GF-D8 (cell line): ENCODE data around the gene ZNF771.
"Not testable (repeated sequence)": the region's sequence is repeated elsewhere in the genome, so short reads cannot be mapped to it uniquely, and the experiment has no call there.

Source experiments
- DNase-seq: peaks from one replicate; lab custom pipeline; 2025; lab: John Stamatoyannopoulos, UW

The ZNF771 gene

DNA sequence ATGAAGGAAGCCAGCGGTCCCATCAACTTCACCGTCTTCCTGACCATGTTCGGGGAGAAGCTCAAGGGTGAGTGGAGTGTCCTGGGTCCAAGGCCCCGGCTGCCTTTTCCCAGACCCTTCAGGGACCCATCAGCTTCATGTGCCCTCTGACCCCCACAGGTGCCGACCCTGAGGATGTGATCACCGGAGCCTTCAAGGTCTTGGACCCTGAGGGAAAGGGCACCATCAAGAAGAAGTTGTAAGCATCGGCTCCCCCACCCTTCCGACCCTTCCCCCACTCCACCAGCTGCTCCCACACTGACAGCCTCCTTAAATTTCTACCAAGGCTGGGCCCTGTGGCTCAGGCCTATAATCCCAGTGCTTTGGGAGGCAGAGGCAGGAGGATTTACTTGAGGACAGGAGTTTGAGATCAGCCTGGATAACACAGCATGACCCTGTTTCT, 30.9 kb upstream of the ZNF771 start:
- DNase-seq = no peak

DNA sequence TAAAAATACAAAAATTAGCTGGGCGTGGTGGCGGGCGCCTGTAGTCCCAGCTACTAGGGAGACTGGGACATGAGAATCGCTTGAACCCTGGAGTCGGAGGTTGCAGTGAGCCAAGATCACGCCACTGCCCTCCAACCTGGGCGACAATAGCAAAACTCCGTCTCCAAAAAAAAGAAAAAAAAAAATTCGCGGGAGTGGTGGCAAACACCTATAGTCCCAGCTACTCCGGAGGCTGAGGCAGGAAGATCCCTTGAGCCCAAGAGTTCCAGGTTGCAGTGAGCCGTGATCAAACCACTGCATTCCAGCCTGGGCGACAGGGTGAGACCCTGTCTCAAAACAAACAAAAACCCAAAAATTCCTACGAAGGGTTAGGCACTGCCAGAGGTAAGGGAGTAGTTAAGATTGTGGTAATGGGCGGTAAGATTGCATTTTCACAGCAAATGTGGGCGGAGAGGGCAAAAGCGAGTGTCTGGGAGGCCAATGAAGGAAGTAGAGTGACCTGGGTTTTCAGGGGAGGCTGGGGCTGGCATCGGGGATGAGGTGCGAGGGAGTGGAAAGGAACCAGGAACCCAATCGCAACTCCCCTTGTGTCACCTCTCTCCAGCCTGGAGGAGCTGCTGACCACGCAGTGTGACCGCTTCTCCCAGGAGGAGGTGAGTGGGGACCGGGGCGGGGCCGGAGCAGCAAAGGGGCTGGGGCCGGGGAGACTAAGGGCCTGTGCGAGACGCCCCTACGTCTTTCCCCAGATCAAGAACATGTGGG, 30.2 kb upstream of the ZNF771 start:
- peak; percentile 73 for DNase-seq

DNA sequence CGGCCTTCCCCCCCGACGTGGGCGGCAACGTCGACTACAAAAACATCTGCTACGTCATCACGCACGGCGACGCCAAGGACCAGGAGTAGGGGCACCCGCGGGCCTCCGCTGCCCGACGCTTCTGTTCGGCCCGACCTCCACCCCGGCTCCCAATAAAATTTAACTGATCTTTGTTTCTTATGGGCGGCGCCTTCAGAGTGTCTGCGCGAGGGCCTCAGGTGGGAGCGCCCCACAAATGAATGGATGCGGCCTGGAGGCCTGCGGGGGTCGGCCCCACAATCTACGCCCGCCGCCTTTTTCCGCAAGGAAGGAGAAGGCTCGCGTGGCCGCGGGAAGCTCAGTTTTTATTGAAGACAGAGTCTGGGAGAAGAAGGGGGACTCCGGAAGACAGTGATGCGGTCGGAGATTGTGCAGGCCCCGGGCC, 29.6 kb upstream of the ZNF771 start:
- DNase-seq = peak; percentile 85

DNA sequence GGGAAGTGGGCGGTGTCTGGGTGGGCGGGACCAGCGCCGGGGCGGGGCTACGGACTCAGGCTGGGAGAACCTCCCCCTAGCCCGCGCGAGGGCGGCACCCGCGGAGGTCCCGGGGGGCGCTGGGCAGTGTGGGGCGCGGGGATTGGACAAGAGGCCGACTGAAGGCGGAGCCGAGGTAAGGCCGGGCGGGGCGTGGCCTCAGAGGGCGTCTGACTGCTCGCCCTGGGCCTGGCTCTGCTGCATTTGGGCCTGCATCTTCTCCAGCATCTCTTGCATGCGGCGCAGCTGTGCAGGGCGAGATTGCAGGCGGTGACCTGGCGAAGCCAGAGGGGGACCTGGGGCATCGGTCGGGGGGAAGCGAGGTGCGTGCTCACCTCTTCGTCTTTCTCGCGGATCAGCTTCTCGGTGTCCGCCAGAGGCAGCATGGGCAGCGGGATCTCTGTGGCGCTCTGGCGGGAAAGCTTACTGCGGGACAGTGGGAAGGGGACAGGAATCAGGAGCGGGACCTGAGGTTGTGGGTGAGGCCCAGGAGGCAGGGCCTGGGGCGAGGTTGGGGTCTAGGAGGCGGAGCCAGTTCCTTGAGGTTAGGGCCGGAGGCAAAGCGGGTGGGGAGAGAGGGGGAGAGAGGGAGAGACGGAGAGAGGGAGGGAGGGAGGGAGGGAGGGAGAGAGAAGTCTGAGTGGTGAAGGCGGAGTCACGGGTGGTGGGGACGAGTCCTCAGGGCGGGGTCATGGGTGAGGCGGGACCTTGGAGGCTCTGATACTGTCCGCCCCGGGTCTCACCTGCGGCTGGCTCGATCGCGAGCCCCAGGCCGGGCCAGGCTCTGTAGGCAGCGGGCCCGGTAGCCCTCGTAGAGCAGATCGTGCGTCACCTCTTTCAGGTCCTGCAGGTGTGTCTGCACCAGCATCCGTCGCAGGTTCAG, 28.9 kb upstream of the ZNF771 start:
- DNase-seq = peak; percentile 88

DNA sequence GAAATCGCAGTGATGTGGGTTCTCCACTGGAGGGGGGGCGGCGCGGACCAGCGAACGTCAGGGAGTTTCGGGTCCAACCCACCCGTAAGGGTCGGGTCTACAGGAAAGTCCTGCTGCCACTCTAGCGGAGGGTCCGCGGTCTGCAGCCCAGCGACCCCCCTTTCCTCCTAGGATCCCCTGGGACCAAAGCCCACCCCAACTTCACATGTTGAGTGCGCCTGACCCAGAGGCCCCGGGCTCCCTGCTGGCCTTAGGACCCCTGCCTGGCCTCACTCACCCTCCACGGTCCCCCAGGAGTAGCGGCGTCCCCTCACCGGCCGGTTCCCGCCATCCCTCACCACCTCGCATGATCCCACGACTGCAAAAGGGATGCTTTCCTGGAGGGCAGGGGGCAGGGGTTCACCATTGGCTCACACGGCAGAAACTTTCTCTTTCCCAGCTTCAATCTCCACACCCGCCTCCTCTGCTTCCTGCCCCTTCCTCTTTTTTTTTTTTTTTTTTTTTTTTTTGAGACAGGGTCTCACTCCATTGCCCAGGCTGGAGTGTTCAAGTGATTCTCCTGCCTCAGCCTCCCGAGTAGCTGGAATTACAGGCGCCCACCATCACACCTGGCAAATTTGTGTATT, 28.1 kb upstream of the ZNF771 start:
- no peak for DNase-seq

DNA sequence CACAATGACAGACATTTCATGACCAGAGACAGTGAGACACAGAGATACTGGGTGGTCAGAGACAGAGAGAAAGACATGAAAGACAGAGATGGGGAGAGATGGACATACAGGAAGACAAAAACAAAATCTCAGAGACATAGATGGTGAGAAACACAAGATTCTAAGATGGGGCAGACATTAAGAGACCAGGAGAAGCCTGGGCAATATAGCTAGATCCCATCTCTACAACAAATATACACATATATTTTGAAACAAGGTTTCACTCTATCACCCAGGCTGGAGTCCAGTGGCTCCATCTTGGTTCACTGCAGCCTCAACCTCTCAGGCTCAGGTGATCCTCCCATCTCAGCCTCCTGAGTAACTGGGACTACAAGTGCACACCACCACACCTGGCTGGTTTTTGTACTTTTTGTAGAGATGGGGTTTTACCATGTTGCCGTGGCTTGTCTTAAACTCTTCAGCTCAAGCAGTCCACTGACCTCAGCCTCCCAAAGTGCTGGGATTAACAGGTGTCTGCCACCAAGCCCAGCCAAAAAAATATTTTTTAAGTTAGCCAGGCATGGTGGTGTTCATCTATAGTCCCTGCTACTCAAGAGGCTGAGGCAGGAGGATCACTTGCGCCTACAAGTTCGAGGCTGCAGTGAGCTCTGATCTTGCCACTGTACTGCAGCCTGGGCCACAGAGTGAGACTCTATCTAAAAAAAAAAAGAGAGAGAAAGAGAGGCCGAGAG, 27.2 kb upstream of the ZNF771 start:
- DNase-seq = no peak

DNA sequence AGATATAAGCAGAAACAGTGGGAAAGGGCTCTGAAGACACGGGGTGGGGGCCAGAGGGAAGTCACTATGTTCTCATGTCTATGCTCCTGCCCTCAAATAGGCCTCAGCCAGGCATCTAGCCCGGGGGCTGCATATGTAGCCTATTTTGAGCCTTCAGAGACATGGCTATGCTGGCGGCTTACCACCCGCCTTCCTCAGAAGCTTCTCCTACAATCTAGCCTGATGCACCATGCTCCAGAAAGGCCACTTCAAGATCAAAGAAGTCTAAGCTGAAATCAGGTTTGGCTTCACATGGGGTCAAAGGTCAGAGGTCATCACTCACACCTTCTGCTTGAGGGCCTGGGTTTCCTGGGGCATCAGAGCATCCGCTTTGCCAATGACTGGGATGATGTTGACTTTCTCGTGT, 26.6 kb upstream of the ZNF771 start:
- no peak for DNase-seq

DNA sequence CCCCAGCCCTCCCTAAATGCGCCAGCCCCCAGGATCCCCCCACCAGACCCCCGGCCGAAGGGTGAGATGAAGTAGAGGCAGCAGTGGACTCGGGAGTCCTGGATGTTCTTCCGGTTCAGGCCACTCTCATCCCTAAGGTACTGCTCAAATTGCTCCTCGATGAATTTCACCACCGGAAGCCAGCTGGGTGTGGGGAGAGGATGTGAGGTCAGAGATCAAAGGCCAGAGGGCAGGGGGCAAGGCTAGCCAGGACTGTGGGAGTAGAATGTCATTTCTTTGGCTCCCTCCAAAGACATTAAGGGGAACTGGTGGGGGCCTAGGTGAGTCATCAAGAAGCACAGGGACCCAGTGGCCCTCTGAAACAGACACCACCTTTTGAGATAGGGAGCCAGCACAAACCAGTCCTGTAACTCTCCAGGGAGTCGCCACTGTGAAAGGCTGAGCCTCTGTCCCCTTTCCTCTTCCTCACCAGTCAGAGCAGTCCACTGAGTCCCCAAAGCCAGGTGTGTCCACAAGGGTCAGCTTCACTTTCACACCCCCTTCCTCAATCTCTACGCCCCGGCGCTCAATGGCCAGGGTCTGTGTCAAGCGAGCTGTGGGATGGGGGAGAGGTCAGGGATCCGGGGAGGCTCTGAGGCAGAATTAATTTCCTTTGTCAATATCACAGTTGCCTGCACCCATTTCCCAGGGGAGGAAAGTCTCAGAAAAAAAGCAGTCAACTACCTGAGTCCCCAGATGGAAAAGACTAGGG, 25.9 kb upstream of the ZNF771 start:
- DNase-seq = no peak

DNA sequence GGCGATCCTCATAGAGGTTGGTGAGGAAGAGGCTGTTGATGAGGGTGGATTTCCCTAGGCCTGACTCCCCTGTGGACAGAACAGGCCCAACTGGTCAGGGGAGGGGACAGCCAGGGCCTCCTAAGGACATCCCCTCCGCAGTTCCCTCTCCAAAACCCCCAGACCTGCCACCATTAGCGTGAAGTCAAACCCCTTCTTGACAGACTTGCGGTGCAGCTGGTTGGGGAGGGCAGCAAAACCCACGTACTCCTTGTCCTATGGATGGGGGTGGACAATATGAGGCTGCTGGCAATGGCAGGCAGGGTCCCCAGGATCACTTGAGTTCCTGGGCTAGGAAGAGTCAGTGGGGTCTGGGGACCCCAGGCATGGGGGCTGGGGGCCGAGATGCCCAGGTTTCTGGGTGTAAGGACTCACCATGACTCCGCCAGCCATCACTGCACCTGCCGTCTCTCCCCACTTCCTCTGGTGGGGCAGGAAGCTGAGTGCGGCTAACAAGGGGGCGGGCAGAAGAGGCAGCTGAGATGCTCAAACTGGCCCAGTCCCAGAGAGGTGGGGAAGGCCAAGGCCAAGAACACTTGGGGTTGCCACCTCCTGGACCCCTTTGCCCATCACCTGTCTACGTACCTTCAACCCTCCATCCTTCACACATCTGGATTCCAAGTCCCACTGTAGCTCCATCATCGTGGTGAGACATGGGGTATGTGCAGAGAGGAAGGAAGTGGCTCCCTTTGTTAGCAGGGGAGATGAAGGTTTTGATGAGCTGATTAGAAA, 25.1 kb upstream of the ZNF771 start, which contains the start of gene SEPTIN1:
Gene SEPTIN1, minus strand, starts transcription at position 451 of the 771 bp plus-strand sequence. Its CDS starts 19 bp downstream, at position 432.
- DNase-seq = no peak

DNA sequence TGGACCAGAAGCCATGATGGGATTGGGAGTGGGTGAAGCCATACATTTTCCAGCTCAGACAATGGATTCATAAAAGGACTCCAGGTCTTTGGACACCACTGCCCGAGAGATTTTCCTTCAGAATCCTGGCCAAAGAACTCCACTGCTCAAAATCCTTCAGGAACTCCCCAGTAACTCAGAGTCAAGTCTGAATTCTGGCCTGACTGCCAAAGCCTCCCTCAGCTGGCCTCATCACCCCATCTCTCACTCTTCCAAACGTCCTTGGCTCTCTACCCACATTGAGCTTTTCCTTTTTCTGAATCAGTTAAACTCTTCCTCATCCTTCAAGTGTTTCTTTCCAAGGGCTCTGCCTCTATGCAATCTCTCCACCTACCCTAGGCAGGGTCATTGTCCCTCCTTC, 23.9 kb upstream of the ZNF771 start:
- DNase-seq = no peak

DNA sequence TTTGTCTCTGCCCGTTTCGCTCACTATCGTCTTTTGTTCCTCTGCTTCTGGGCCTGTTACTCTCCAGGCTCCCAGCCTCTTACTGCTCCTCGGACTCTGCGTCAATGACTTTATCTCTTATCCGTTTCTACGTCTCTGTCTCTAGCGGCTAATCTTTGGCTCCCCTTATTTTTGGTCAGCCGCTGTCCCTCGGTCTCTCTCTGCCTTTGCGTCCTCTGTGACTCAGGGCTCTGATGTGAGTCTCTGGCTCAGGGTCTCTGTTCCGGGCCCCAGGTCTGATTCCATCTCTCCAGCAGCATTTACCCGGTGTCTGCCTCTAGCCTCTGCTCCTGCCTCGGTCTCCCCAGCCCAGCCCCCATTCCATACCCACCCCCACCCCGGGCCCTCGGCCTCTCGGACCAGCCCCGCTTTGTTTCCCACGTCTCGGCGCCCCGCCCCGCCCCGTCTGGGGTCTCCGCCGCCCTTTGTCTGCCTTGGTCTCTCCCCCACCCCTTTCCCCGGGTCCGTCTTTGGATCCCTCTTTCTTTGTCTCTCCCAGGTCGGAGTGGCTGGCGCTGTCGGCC, 12.7 kb upstream of the ZNF771 start:
- DNase-seq = no peak

DNA sequence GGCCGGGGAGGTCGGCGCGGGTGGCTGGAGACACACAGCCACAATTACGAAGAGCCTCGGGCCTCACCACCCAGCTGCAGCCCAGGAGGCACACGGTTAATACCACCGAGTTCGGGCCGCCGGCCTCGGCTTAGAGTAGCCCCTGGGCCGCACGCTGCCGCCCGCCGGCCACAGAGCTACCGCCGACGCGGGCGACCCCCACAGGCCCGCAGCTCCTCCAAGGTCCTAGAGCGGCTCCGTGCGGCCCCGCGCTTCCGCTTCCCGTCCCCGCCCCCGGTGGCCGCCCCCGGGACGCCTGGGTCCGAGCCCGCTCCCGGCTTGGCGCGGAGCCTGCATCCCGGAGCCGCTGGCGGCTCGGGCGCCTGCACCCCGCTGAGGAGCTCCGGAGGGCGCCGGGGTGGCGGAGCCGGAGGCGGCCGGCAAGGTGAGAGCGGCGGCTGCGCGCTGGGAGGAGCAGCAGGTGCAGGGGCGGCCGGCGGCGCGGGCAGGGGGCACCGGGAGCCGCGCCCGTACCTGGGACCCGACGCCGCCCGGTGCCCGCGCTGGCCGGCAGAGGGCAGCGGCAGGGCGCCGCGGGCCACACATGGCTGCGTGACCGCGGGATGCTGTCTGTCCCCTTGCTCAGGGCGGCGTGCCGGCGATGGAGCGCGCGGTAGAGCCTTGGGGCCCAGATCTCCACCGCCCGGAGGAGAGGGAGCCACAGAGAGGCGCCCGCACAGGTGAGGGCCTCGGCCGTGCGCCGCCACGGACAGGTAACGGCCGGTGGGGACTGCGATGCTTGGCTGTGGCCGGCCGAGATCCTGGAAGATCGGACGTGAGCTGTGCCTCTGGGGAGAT, 12.0 kb upstream of the ZNF771 start, which contains the start of gene ZNF48:
Gene ZNF48, plus strand, starts transcription at position 266 of the 837 bp plus-strand sequence. Its CDS starts 375 bp downstream, at position 641.
- peak; percentile 44 for DNase-seq

DNA sequence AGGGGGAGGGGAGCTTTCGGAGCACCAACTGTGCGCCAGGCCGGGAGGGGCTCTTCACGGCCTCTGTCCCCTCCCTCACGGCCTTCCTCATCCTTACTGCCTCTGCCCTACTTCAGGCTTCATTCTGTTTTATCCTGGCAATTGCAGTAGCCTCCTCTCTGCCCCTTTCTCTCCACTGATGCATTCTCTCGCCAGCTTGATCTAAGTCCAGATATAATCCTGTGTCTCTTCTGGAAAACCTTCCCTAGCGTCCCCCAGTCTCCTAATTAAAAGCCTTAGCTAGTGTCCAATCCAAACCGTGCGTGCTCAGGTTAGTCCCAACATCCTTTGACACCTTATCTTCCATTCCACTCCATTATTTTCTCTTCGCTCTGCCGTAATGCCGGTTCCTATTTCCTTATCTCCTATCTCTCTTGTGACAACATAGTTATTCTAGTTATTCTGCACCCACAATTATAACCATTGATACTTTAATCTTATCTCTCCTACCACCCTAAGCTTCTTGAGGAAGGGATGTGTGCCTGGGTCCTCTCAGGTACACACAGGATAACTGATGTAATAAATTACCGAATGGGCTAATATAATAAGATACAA, 11.3 kb upstream of the ZNF771 start:
- no peak for DNase-seq

DNA sequence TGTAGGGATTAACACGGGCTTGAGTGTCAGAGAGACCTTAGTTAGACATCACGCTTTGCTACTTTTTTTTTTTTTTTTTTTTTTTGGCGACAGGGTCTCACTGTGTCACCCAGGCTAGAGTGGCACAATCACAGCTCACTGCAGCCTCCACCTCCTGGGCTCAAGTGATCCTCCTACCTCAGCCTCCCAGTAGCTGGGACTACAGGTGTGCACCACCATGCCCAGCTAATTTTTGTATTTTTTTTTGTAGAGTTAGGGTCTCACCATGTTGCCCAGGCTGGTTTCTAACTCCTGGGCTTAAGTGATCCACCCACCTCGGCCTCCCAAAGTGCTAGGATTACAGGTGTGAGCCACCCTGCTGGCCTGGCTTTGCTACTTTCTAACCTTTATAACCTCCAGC, 10.8 kb upstream of the ZNF771 start:
- not testable (repeated sequence) for DNase-seq

DNA sequence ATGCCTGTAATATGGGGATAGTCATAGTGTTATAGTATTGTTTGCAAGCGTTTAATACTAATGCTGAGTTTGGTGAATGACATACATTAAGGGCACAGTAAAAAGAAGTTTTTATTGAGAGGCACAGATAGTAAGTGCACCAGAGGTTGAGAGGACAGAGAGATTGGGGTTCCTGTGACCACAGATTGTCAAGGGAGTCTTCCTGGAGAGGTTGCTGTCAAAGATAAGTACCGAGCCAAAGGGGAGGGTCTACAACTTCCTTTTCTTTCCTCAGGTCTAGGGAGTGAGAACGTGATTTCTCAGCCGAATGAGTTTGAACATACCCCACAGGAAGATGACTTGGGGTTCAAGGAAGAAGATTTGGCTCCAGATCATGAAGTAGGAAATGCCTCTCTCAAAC, 10.3 kb upstream of the ZNF771 start:
- DNase-seq = no peak

DNA sequence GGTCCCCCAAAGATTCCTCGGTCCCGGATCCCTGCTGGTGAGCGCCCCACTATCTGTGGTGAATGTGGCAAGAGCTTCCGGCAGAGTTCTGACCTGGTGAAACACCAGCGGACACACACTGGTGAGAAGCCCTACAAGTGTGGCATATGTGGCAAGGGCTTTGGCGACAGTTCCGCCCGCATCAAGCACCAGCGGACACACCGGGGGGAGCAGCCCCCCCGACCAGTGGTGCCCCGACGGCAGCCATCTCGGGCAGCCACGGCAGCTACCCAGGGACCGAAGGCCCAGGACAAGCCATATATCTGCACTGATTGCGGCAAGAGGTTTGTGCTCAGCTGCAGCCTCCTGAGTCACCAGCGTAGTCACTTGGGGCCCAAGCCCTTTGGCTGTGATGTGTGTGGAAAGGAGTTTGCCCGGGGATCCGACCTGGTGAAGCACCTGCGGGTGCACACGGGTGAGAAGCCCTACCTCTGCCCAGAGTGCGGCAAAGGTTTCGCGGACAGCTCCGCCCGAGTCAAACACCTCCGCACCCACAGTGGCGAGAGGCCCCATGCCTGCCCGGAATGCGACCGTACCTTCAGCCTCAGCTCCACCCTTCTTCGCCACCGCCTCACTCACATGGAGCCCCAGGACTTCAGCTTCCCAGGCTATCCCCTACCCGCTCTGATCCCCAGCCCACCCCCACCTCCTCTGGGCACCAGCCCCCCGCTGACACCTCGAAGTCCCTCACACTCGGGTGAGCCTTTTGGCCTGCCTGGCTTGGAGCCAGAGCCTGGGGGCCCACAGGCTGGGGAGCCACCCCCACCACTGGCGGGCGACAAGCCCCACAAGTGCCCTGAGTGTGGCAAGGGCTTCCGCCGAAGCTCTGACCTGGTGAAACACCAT, 9.4 kb upstream of the ZNF771 start:
- no peak for DNase-seq

DNA sequence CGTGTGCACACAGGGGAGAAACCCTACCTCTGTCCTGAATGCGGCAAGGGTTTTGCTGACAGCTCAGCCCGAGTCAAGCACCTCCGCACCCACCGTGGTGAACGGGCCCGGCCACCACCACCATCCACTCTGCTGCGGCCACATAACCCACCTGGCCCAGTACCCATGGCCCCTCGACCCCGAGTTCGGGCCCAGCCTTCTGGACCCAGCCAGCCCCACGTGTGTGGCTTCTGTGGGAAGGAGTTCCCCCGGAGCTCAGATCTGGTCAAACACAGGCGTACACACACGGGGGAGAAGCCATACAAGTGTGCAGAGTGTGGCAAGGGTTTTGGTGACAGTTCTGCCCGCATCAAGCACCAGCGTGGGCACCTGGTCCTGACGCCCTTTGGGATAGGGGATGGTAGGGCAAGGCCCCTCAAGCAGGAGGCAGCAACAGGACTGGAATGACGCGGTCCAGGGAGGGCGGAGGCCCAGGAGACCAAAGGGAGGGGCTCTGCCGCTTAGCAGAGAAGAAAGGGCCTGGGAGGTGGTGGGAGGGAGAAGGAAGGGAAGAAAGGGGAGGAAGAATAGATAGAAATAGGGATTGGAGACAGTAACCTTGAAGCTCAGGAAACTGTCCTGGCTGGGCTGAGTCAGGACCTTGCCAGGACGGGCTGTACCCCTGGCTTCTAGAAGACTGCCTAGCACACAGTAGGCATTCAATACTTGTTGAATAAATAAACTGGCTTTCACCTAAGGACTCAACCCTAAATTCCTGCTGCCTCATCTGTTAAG, 8.6 kb upstream of the ZNF771 start:
- DNase-seq = no peak
